Right cardiac atrium (tissue), 5 donors: ENCODE measurements around the gene ZNF836. TPM values are rescaled to one million over a fixed set of nuclear protein-coding genes. Genes with fewer than 3 reads are reported as not detected.

Experiments used
- polyA plus RNA-seq: library from polyadenylated mRNA; stranded (reverse); fragments of 200-250 nt; gene quantifications from one replicate; pipeline ENCODE4 v1.2.3, GENCODE V29; 2013
- total RNA-seq, 4 donors: library from RNA; stranded (reverse); fragmentation: NEBNext Ultra II Directional; extraction: Animal tissue kit (Norgen Biotek cat#: 25700); gene quantifications; one replicate each; pipeline ENCODE4 v1.2.1, GENCODE V29; 2021
- donor health status: healthy with polysubstance abuse.
- donor health status: DM: no; HTN: yes; CAD: no.
- donor health status: DM: no; HTN: no; CAD: no.
- donor health status: DM: no; HTN: yes; CAD: no; lungs with severe emphysema.
- donor health status: DM: yes; HTN: yes; CAD: no.

Gene ZNF836
- total and polyA plus RNA-seq, 5 donors, result 3.4 to 9.4 (median 8.5) TPM

Other genes starting within 250 kb of the ZNF836 start
- 1 to 10 TPM; 3.4 to 6.2 (median 5.3) TPM for gene ZNF613, start 244.1 kb downstream of the ZNF836 start, total RNA-seq
- gene ZNF613, start 244.1 kb downstream of the ZNF836 start, polyA plus RNA-seq, result 3.9 TPM
- 10 to 100 TPM in 1 of 4 donors, 1 to 10 TPM in 3; 9.2 to 11.3 (median 9.8) TPM for gene ZNF350, start 184.8 kb downstream of the ZNF836 start, total RNA-seq
- gene ZNF350, start 184.8 kb downstream of the ZNF836 start, polyA plus RNA-seq, result 5.2 TPM
- gene ZNF615, start 163.4 kb downstream of the ZNF836 start, total RNA-seq, result 10 to 100 TPM; 13.0 to 15.6 (median 15.1) TPM
- gene ZNF615, start 163.4 kb downstream of the ZNF836 start, polyA plus RNA-seq, result 5.4 TPM
- gene ZNF614, start 143.2 kb downstream of the ZNF836 start, total RNA-seq, result 10 to 100 TPM in 1 of 4 donors, 1 to 10 TPM in 3; 7.5 to 10.5 (median 8.0) TPM
- 4.0 TPM for gene ZNF614, start 143.2 kb downstream of the ZNF836 start, polyA plus RNA-seq
- gene ZNF432, start 122.8 kb downstream of the ZNF836 start, total RNA-seq, result 10 to 100 TPM in 3 of 4 donors, 1 to 10 TPM in 1; 8.3 to 13.5 (median 12.5) TPM
- 6.2 TPM for gene ZNF432, start 122.8 kb downstream of the ZNF836 start, polyA plus RNA-seq
- gene ZNF841, start 75.9 kb downstream of the ZNF836 start, total RNA-seq, result 10 to 100 TPM; 11.0 to 17.9 (median 13.1) TPM
- 4.7 TPM for gene ZNF841, start 75.9 kb downstream of the ZNF836 start, polyA plus RNA-seq
- 1 to 10 TPM; 5.7 to 8.2 (median 6.6) TPM for gene ZNF616, start 31.7 kb downstream of the ZNF836 start, total RNA-seq
- gene ZNF616, start 31.7 kb downstream of the ZNF836 start, polyA plus RNA-seq, result 1.6 TPM
- 100 to 1,000 TPM; 370 to 446 (median 409) TPM for gene PPP2R1A, start 18.4 kb upstream of the ZNF836 start, total RNA-seq
- gene PPP2R1A, start 18.4 kb upstream of the ZNF836 start, polyA plus RNA-seq, result 235 TPM
- 10 to 100 TPM; 11.5 to 14.9 (median 12.4) TPM for gene ZNF766, start 98.0 kb upstream of the ZNF836 start, total RNA-seq
- gene ZNF766, start 98.0 kb upstream of the ZNF836 start, polyA plus RNA-seq, result 3.8 TPM
- gene ZNF480, start 125.5 kb upstream of the ZNF836 start, total RNA-seq, result 10 to 100 TPM; 17.3 to 21.8 (median 18.5) TPM
- 13.4 TPM for gene ZNF480, start 125.5 kb upstream of the ZNF836 start, polyA plus RNA-seq
- gene ZNF610, start 164.6 kb upstream of the ZNF836 start, total RNA-seq, result 1 to 10 TPM; 1.4 to 3.4 (median 3.3) TPM
- gene ZNF610, start 164.6 kb upstream of the ZNF836 start, polyA plus RNA-seq, result 2.8 TPM
- gene ZNF880, start 198.3 kb upstream of the ZNF836 start, total RNA-seq, result 10 to 100 TPM; 18.1 to 24.1 (median 20.9) TPM
- gene ZNF880, start 198.3 kb upstream of the ZNF836 start, polyA plus RNA-seq, result 18.3 TPM
- 10 to 100 TPM; 17.9 to 21.3 (median 19.4) TPM for gene ZNF528, start 226.2 kb upstream of the ZNF836 start, total RNA-seq
- 14.4 TPM for gene ZNF528, start 226.2 kb upstream of the ZNF836 start, polyA plus RNA-seq